Stimulated activated CD8-positive, alpha-beta memory T cell treated with anti-CD3 and anti-CD28 coated beads, Interleukin-2, amount 100 ng/mL, for 1 hour (primary cell): ENCODE results near the gene GARRE1.
"Not testable (repeated sequence)": the region's sequence is repeated elsewhere in the genome, so short reads cannot be mapped to it uniquely, and the experiment has no call there.

ENCODE experiments used
- DNase-seq, 2 donors: peaks; one replicate each; pipeline ENCODE4 v3.0.0-alpha.2; 2020; ENCODE audit warnings: low read depth in 2 of 2

Gene GARRE1

GRCh38 chr19:34257559-34257924 lies 3.2 kb downstream of the GARRE1 start:
- DNase-seq: no peak

GRCh38 chr19:34259367-34260095 lies 5.2 kb downstream of the GARRE1 start:
- DNase-seq: no peak

- DNase-seq: no peak
Measured at GRCh38 chr19:34260771-34261173, 6.4 kb downstream of the GARRE1 start.

DNA sequence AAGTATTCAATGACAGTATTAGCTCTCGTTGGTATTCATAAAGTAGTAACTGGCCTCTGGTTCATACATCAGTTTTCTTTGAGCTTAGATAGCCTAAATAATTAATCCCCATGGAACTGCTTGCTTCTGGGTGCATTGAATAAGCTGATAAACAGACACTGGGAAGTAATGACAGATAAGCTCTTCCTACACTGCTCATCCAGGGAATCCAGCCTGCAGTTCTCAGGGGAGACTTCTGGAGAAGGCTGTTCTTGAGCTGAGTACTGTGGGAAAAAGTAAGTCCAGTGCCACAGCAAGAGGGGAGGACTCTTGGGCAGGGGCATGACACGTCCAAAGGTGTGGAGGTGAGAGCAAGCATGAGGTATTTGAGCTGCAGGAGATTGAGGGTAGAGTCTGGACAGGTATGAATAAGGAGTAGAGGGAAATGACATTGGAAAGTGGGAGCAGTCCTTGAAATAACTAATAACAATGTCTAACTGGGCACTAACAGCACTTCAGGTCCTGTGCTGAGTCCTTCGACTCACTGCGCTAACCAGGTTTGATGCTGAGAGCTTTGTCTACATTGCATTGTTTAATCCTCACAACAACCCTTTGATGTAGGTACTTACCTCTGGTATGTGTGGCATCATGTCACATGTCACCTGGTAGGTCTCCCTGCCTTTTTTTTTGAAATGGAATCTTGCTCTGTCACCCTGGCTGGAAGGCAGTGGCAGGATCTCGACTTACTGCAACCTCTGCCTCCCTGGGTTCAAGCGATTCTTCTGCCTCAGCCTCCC lies 7.2 kb downstream of the GARRE1 start:
- DNase-seq: no peak

- DNase-seq: no peak
Measured at GRCh38 chr19:34263745-34264237, 9.4 kb downstream of the GARRE1 start.

DNA sequence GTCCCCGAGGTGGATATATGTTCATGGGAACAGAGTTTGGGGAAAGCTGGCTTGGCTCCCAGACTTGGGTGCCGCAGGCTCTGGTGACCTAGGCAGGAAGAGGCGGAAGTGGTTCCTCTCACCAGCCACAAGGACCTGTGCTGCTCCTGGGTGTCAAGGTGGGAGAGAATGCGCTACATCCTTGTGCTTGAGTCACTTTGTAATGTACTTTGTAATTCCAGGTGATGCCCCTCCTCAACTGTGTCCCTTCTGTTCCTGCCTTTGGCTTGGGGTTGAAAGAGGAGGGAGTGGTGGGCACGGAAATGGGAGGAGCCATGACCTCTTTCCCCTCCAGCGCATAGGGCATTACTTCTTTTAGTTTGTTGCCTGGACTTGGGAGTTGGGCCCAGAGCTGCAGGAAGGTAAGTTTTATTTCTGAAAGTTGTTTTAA lies 10.9 kb downstream of the GARRE1 start:
- DNase-seq: no peak

DNA sequence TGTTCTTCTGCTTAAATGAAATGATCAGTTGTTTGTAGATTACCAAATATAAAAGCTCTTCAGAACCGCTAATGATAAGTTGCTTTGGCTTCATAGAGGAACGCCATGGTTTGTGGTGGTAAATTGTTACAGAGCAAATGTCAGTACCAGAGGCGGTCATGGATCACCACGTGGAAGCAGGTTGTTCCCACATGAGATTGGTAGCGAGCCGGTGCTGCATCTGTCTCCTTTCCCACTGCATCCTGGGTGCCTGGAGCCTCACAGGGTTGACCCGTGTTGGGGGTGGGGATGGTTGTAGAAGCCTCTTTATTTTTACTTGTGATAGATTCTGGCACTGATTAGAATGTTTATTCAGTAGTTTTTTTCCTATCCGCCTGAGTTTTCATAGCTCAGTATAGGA lies 14.7 kb downstream of the GARRE1 start:
- DNase-seq: no peak

- no peak for DNase-seq
Measured at GRCh38 chr19:34269489-34269888, 15.1 kb downstream of the GARRE1 start.

GRCh38 chr19:34269968-34270621 lies 15.7 kb downstream of the GARRE1 start:
- peak; percentile 40 to 43 for DNase-seq

- no peak for DNase-seq
Measured at GRCh38 chr19:34273121-34273520, 18.8 kb downstream of the GARRE1 start.

DNA sequence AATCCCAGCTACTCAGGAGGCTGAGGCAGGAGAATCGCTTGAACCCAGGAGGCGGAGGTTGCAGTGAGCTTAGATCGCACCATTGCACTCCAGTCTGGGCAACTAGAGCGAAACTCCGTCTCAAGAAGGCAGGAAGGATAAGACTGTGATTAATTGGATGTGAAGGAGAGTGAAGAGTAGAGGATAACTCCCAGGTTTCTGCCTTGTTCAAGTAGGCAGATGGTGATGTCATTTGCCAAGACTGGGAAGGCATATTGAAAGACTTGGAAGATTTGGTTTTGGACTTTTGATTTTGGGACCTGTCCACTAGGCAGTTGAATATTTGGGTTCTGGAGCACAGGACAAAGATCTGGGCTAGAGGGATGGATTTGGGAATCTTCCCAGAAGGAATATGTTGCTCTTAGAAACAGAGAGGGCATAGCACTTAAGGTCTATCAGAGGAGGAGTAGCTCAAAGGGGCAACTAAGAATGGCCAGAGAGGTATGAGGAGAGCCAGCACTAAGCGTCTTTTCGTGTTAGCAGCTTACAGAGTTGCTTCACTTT lies 20.0 kb downstream of the GARRE1 start:
- no peak for DNase-seq

DNA sequence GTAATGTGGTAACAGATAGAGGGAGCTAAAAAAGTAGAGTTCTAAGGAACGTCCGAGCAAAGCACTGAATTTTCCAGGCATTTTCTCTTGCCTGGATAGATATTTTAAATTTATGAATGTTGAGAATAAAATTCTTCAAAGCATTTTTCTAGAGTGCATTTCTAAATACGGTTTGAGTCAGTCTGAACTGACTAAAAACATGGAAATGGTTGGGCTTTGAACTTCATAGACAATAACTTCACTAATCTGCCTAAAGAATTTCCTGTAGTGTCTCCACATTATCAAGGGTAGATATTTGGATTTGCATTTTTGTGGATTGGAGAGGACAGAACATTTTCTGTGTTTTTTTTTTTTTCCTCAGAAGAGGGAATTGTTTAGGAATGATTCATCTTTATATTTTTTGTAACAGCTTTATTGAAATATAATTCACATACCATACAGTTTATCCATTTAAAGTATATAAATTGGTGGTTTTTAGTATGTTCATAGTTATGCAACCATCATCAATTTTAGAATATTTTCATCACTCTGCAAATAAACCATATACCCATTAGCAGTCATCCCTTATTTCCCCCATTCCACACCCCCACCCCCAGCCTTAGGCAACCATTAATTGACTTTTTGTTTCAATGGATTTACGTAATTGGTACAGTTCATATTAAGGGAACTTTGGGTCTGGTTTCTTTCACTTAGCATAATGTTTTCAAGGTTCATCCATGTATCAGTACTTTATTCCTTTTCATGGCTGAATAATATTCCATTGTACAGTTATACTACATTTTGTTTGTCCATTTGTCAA lies 20.7 kb downstream of the GARRE1 start:
- DNase-seq: no peak

- DNase-seq: no peak
Measured at GRCh38 chr19:34275705-34276104, 21.4 kb downstream of the GARRE1 start.

GRCh38 chr19:34276614-34277013 lies 22.3 kb downstream of the GARRE1 start:
- no peak for DNase-seq

DNA sequence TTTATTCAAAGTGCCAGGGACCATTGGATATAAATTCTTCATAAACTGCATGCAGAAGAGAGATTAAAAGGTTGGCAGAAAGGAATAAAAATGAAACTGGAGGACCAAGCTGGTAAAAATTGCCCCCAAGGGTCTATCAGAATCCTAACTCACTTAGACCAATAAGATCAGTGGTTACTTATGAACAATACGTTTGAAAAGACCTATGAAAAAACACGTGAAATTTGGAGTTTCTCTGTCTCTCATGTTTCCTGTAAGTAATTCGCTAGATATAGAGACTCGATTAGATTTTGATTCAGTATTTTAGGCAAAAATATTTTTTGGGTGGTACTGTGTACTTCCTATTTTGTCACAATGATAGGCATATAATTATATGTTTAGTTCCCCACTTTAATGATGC lies 22.9 kb downstream of the GARRE1 start:
- DNase-seq: no peak

DNA sequence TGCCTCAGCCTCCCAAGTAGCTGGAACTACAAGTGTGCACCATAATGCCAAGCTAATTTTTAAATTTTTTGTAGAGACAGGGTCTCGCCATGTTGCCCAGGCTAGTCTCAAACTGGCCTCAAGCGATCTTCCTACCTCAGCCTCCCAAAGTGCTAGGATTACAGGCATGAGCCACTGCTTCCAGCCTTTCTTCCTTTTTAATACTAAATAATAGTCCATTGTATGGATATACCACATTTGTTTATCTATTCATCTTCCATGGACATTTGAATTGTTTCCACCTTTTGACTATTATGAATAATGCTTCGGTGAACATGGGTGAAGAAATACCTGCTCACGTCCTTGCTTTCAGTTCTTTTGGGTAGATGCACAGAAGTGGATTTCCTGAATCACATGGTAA lies 24.4 kb downstream of the GARRE1 start:
- no peak for DNase-seq

DNA sequence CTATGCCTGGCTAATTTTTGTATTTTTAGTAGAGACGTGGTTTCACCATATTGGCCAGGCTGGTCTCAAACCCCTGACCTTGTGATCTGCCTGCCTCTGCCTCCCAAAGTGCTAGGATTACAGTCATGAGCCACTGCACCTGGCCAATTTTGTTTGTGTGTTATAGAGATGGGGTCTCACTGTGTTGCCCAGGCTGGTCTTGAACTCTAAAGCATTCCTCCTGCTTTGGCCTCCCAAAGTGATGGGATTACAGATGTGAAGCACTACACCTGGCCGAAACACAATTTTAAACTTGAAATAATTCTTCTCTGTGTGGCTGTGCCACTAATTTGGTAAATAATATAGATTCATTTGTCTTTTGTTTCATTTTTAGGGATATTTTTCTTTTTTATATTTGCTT lies 27.1 kb downstream of the GARRE1 start:
- DNase-seq: not testable (repeated sequence)

GRCh38 chr19:34282611-34283519 lies 28.5 kb downstream of the GARRE1 start:
- DNase-seq: no peak

DNA sequence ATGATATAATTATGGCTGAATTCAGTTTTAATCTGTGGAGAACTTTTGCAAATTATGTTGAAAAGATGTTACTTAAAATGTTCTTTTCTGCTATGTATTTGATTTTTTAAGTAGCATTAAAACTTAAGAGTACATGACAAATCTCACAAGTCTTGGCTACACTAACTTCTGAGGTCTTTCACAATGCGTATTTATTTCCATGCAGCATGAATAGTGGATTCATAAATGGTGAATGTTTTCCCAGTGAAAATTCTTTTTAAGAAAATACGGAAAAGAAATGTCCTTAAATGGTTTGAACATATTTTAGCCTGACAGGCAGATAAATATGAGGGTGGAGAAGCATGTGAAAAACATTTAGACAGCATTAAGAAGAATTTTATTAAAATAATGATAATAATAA lies 30.2 kb downstream of the GARRE1 start:
- no peak for DNase-seq

- no peak for DNase-seq
Measured at GRCh38 chr19:34287662-34288140, 33.3 kb downstream of the GARRE1 start.
